ENCODE data around the gene MYBPH. TPM values are rescaled to one million over a fixed set of nuclear protein-coding genes. Genes with fewer than 3 reads are reported as not detected.
A peak's percentile ranks its signal among the peaks of the same experiment; 100 is the strongest.

The MYBPH gene
- total and polyA plus RNA-seq, 12 donors = 0.64 TPM; not detected in 11

DNA sequence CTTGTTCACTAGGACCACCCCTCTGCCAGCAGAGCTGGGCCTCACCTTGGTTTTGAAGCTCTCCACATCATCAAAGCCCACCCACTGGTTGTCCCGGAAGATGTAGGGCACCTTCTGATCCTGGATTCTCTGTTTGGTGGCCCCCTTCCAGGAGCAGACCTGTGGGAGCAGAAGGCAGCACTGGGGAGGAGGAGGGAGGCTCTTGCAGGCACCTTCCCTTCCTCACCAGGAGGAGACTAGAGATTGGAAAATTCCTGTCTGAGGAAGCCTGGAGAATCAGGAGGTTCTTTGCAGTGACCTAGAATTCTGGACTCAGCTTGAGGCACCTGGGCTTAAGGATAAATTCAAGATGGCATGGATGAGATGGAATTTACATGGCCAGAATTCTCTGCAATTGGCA is 43.5 kb upstream of the MYBPH start:
- TF ChIP-seq, protein P1, sequence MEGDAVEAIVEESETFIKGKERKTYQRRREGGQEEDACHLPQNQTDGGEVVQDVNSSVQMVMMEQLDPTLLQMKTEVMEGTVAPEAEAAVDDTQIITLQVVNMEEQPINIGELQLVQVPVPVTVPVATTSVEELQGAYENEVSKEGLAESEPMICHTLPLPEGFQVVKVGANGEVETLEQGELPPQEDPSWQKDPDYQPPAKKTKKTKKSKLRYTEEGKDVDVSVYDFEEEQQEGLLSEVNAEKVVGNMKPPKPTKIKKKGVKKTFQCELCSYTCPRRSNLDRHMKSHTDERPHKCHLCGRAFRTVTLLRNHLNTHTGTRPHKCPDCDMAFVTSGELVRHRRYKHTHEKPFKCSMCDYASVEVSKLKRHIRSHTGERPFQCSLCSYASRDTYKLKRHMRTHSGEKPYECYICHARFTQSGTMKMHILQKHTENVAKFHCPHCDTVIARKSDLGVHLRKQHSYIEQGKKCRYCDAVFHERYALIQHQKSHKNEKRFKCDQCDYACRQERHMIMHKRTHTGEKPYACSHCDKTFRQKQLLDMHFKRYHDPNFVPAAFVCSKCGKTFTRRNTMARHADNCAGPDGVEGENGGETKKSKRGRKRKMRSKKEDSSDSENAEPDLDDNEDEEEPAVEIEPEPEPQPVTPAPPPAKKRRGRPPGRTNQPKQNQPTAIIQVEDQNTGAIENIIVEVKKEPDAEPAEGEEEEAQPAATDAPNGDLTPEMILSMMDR (IDR thresholded peaks at IDR 0.05) = no peak
- no peak for TF ChIP-seq POLR2A (IDR thresholded peaks at IDR 0.05)
- H3K9me3 ChIP-seq (replicated peaks in 1 of 3) = no peaks in the 10 kb centered on the region
- H3K4me3 ChIP-seq = no peak overlapping the region
- no peak overlapping the region for H3K27ac ChIP-seq
- intact Hi-C loops (cut with DNase I) = loop anchor here in 1 of 2 donors (5.0 kb wide), 2 partner anchors 102 to 182 kb away; no protein-coding TSS in a partner anchor
- no peak for DNase-seq
- H3K4me1 ChIP-seq (replicated peaks in 1 of 2) = no peaks in the 10 kb centered on the region
- 71 to 100% (median 84%) methylated on average over 1 of the region's 1 CpG for WGBS, 4 donors
- H3K36me3 ChIP-seq (replicated peaks in 1 of 2) = no peaks in the 10 kb centered on the region
- peaks cover 6% of the 10 kb centered on the region for H3K27me3 ChIP-seq

DNA sequence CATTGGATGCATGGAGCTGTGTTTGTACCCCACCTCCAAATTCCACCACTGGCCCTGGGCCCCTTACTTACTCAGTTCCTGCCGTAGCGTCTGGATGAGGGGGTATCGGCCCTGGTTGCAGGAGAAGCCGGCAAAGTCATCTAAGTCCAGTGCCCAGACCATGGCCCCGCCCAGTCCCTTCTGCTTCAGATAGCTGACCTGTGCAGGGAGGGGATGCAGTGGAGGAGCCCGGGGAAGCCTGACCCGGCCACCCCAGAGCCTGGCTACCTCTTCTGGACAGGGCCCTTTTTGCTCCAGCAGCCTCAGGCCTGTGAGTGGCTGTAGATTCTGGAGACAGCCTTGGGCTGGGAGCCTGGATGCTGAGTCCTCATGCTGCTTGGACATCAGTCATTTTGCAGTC is 42.0 kb upstream of the MYBPH start:
- no peak for TF ChIP-seq POLR2A (IDR thresholded peaks at IDR 0.05)
- TF ChIP-seq, protein P1 (IDR thresholded peaks at IDR 0.05) = no peak
- no peak for DNase-seq
- Histone ChIP-seq H3K4me1 (replicated peaks in 1 of 2) (no peaks in the 10 kb centered on the region), H3K27ac (no peak overlapping the region), H3K27me3 (peaks cover 6% of the 10 kb centered on the region), H3K4me3 (no peak overlapping the region), H3K36me3 (replicated peaks in 1 of 2) (no peaks in the 10 kb centered on the region), H3K9me3 (replicated peaks in 1 of 3) (no peaks in the 10 kb centered on the region)
- 62 to 81% (median 72%) methylated on average over 6 to 7 of the region's 7 CpGs for WGBS, 4 donors
- intact Hi-C loops (cut with DNase I) = loop anchor here (2.0 to 5.0 kb wide), 4 partner anchors 99 to 180 kb away; no protein-coding TSS in a partner anchor

DNA sequence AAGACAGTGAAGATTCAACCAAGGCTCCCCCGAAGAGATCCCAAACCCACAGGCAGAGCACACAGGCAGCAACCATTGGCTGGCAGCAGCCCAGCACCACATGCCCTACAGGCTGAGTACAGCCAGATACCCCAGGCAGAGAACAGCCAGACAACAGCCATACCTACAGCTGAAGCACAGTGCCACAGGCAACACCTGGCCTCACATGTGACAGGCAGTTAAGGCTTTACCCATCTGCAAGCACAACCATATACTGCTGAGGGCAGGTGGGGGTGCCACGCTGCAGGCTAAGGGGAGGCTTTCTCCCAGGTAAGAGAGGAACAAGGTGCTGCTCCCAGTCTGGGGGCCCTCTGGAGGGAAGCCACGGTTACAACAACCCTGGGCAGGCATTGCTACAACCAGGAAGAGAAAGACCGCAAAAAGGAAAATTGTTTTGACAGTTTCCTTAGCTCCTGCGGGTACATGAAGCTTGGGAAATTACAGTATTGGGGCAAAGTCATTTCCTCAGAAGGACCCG is 41.6 kb upstream of the MYBPH start:
- no peak overlapping the region for H3K4me3 ChIP-seq
- H3K27ac ChIP-seq = no peak overlapping the region
- H3K27me3 ChIP-seq = peaks cover 6% of the 10 kb centered on the region
- TF ChIP-seq, protein P1 (IDR thresholded peaks at IDR 0.05) = no peak
- no peak for TF ChIP-seq POLR2A (IDR thresholded peaks at IDR 0.05)
- H3K9me3 ChIP-seq (replicated peaks in 1 of 3) = no peaks in the 10 kb centered on the region
- DNase-seq = no peak
- no peaks in the 10 kb centered on the region for H3K36me3 ChIP-seq (replicated peaks in 1 of 2)
- intact Hi-C loops (cut with DNase I) = loop anchor here (2.0 to 5.0 kb wide), 4 partner anchors 98 to 180 kb away; no protein-coding TSS in a partner anchor
- 58 to 62% (median 60%) methylated on average over 6 of the region's 6 CpGs for WGBS, 4 donors
- H3K4me1 ChIP-seq (replicated peaks in 1 of 2) = no peaks in the 10 kb centered on the region

DNA sequence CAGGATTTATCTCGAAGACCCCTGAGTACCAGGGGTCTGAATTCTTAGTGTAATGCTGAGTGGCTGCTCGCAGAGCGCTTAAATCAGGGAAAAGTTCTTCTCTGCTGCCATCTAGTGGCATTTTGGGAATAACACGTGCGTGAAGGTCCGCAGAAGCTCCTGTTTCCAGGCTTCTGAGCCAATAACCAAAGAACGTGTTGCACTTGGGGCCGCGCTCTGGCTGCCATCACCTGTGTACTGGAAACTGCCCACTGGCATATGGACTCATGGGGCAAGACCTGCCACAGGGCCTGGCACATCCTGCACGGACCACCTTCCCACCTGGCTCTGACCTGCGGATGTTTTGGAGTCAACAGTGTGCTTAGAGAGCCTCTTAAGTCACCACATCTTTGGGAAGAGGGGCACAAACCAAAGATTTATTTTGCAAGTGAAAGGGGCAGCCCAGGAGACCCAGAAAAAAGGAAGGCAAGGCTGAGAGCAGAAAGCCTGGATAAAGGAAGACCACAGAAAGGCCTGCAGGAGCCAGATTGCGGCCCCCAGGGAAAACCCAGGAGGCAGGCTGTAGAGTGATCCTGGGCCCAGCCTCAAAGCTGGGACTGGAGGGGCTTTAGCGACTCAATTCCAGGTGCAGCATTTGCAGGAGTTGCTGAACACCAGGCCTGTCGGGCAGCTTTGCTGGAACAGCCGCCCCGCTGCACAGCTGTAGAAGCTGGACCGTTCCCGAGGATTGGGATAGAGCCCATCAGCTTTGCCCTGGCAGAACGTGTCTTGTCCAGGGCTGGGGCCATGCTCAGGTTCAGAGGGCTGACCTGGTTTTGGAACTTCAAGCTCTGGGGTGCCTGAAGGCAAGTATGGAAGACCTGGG is 40.9 kb upstream of the MYBPH start:
- intact Hi-C loops (cut with DNase I) = loop anchor here (2.0 to 5.0 kb wide), 4 partner anchors 98 to 179 kb away; no protein-coding TSS in a partner anchor
- WGBS, 4 donors = 24 to 37% (median 32%) methylated on average over 16 to 19 of the region's 19 CpGs
- TF ChIP-seq, protein P1 (IDR thresholded peaks at IDR 0.05) = peak; percentile 62 to 82 (median 75)
- TF ChIP-seq POLR2A (IDR thresholded peaks at IDR 0.05) = no peak
- Histone ChIP-seq H3K36me3 (replicated peaks in 1 of 2) (no peaks in the 10 kb centered on the region), H3K9me3 (replicated peaks in 1 of 3) (no peaks in the 10 kb centered on the region), H3K4me1 (replicated peaks in 1 of 2) (no peaks in the 10 kb centered on the region), H3K27ac (no peak overlapping the region), H3K4me3 (no peak overlapping the region), H3K27me3 (peaks cover 6% of the 10 kb centered on the region)
- DNase-seq = peak; percentile 30 to 78 (median 66)

Measured in adrenal gland (tissue), 12 donors.